ENCODE results near the gene TNFAIP8L1.

DNA sequence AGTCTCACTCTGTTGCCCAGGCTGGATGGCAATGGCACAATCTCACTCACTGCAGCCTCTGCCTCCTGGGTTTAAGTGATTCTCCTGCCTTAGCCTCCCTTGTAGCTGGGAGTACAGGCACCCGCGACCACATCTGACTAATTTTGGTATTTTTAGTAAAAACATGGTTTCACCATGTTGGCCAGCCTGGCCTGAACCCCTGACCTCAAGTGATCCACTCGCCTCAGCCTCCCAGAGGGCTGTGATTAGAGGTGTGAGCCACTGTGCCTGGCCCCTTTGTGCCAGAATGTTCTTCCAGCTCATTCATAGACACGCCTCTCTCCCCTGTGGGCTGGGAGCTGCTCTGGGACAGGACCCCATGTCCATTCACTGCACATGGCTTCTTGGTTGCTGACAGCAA is 21.7 kb downstream of the TNFAIP8L1 start:
- TF ChIP-seq, protein P1, sequence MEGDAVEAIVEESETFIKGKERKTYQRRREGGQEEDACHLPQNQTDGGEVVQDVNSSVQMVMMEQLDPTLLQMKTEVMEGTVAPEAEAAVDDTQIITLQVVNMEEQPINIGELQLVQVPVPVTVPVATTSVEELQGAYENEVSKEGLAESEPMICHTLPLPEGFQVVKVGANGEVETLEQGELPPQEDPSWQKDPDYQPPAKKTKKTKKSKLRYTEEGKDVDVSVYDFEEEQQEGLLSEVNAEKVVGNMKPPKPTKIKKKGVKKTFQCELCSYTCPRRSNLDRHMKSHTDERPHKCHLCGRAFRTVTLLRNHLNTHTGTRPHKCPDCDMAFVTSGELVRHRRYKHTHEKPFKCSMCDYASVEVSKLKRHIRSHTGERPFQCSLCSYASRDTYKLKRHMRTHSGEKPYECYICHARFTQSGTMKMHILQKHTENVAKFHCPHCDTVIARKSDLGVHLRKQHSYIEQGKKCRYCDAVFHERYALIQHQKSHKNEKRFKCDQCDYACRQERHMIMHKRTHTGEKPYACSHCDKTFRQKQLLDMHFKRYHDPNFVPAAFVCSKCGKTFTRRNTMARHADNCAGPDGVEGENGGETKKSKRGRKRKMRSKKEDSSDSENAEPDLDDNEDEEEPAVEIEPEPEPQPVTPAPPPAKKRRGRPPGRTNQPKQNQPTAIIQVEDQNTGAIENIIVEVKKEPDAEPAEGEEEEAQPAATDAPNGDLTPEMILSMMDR (optimal IDR thresholded peaks at IDR 0.05 in 1 of 3, IDR thresholded peaks at IDR 0.05 in 1 of 3, conservative IDR thresholded peaks at IDR 0.05 in 1 of 3; ENCODE audit: extremely low read depth in 1 of 3, insufficient read depth in 2 of 3, low read length in 3 of 3): no peak
- no peak for TF ChIP-seq EZH2 (IDR thresholded peaks at IDR 0.05; ENCODE audit: low read length)

Data from keratinocyte (primary cell).